Measurements from ENCODE around the gene FUBP3. TPM values are rescaled to one million over a fixed set of nuclear protein-coding genes. Genes with fewer than 3 reads are reported as not detected.

FUBP3 gene
- polyA plus RNA-seq, 1 of the 3 experiments (the other 2 are of a cell fraction) = 55.1 TPM

DNA sequence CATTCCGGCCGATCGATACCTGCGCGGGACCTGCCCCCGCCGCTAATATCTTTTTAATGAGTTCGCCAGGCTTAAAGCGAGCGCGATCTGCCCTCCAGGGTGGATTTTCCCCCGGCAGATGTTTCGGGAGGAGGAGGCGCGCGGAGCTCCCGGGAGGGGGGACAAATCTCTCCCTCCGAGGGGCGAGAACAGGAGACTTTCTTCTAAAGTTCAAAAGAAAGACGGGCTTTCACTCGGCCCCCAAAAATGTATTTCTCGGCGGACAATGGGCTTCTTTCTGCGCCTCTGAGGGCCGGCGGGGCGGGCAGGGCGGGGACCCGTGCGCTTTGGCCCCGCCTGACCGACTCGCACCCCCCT is 80.9 kb downstream of the FUBP3 start:
- no peak for DNase-seq
- Histone ChIP-seq H3K79me2 (ENCODE audit: insufficient read depth) (no peaks in the 10 kb centered on the region), H3F3A (replicated peaks; ENCODE audit: insufficient read depth) (no peaks in the 10 kb centered on the region), H3K36me3 (replicated peaks in 1 of 2; ENCODE audit: control insufficient read depth in 1 of 2, insufficient read depth in 2 of 2, low read length in 1 of 2) (no peaks in the 10 kb centered on the region), H3K4me1 (ENCODE audit: control insufficient read depth in 1 of 2, insufficient read depth in 2 of 2, low read depth in 1 of 2, low read length in 1 of 2) (peaks cover 0 to 3% of the 10 kb centered on the region in 2 experiments; a peak in 1 of 4 replicates), H3K27me3 (ENCODE audit: insufficient read depth) (peaks cover 84% of the 10 kb centered on the region), H3K27ac (ENCODE audit: low read depth in 2 of 2, low read length in 1 of 2) (no peak overlapping the region), H3K4me2 (peak overlapping the region; percentile 15; the same call in 1 of the 2 replicates), H3K9ac (no peak overlapping the region), H3K9me2 (no peaks in the 10 kb centered on the region), H2AFZ (ENCODE audit: low read depth) (no peak overlapping the region), H3K4me3 (ENCODE audit: low read depth in 2 of 2, low read length in 1 of 2) (no peak overlapping the region), H3K9me3 (no peaks in the 10 kb centered on the region), H4K20me1 (ENCODE audit: insufficient read depth) (peaks cover 8% of the 10 kb centered on the region; the same call in 1 of the 2 replicates)
- POLR2A ChIA-PET = no interaction called here
- CTCF ChIA-PET = interaction anchor here (1.3 kb wide), 1 partner anchor 9 kb away, joined by 5 read pairs; no protein-coding TSS in a partner anchor
- 6% methylated on average over 22 of the region's 33 CpGs for WGBS (ENCODE audit: low lambda C conversion rate)
- no peak for TF ChIP-seq TAF1 (IDR thresholded peaks at IDR 0.05; ENCODE audit: borderline replicate concordance, low read depth, low read length)
- TF ChIP-seq POLR2AphosphoS5 (IDR thresholded peaks at IDR 0.05; ENCODE audit: low read depth, low read length) = no peak

DNA sequence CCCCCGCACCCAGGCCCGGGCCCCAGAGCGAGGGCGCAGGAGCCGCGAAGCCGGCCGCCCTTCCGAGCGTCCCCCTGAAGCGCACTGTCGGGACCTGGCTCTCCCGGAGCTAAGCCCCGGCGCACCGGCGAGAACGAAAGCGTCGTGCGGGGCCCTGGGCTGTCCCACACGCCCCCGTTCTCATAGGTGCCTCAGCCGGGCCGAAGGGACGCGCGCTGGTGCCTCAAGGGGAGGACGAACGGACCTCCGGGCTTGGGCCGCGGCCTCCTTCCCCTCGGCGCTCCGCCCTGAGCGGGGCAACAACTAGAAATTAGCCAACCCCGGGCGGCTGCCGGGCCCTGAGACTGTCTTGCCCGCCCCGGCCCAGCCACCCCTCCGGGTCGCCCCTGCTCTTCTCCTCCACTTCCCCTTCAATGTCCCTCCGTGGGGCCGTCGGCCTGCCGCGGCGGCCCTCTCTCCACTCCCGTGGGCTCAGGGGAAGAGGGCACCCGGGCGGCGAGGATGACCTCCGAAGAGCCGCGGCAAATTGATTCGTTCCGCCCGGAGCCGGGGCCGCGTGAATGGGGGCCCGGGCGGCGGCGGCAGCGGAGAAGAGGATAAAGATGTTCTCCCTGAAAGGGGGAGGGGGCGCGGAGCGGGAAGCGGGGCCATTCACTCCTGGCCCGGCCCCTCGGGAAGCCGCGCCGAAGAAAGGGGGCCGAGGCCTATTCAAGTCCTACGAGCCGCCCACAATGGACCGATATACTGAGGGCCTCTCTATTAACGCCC is 81.5 kb downstream of the FUBP3 start:
- Histone ChIP-seq H3K79me2 (ENCODE audit: insufficient read depth) (no peaks in the 10 kb centered on the region), H3K9me3 (no peaks in the 10 kb centered on the region), H3K36me3 (replicated peaks in 1 of 2; ENCODE audit: control insufficient read depth in 1 of 2, insufficient read depth in 2 of 2, low read length in 1 of 2) (no peaks in the 10 kb centered on the region), H3K4me3 (ENCODE audit: low read depth in 2 of 2, low read length in 1 of 2) (peak overlapping the region in 1 of 2 experiments; percentile 14; a peak in 1 of 4 replicates), H3K4me1 (ENCODE audit: control insufficient read depth in 1 of 2, insufficient read depth in 2 of 2, low read depth in 1 of 2, low read length in 1 of 2) (peaks cover 0 to 3% of the 10 kb centered on the region in 2 experiments; a peak in 1 of 4 replicates), H3K9ac (no peak overlapping the region), H2AFZ (ENCODE audit: low read depth) (no peak overlapping the region), H3K9me2 (no peaks in the 10 kb centered on the region), H3F3A (replicated peaks; ENCODE audit: insufficient read depth) (no peaks in the 10 kb centered on the region), H3K27ac (ENCODE audit: low read depth in 2 of 2, low read length in 1 of 2) (no peak overlapping the region), H4K20me1 (ENCODE audit: insufficient read depth) (peaks cover 8% of the 10 kb centered on the region; the same call in 1 of the 2 replicates), H3K27me3 (ENCODE audit: insufficient read depth) (peaks cover 87% of the 10 kb centered on the region), H3K4me2 (peak overlapping the region; percentile 15; the same call in 1 of the 2 replicates)
- TF ChIP-seq NFIC (IDR thresholded peaks at IDR 0.05; ENCODE audit: borderline replicate concordance) (no peak), MXI1 (IDR thresholded peaks at IDR 0.05; ENCODE audit: low read depth, low read length) (no peak), EZH2phosphoT487 (IDR thresholded peaks at IDR 0.05; ENCODE audit: borderline replicate concordance, low read depth) (peak; percentile 86; the same call in 1 of the 2 replicates), TEAD4 (IDR thresholded peaks at IDR 0.05; ENCODE audit: borderline replicate concordance, insufficient read depth) (no peak), RAD21 (IDR thresholded peaks at IDR 0.05; ENCODE audit: low read length) (no peak)
- ChIA-PET POLR2A (no interaction called here), CTCF (interaction anchor here (1.3 kb wide), 1 partner anchor 10 kb away, joined by 5 read pairs; no protein-coding TSS in a partner anchor)
- 4% methylated on average over 28 of the region's 82 CpGs for WGBS (ENCODE audit: low lambda C conversion rate)
- peak; percentile 65 for DNase-seq

DNA sequence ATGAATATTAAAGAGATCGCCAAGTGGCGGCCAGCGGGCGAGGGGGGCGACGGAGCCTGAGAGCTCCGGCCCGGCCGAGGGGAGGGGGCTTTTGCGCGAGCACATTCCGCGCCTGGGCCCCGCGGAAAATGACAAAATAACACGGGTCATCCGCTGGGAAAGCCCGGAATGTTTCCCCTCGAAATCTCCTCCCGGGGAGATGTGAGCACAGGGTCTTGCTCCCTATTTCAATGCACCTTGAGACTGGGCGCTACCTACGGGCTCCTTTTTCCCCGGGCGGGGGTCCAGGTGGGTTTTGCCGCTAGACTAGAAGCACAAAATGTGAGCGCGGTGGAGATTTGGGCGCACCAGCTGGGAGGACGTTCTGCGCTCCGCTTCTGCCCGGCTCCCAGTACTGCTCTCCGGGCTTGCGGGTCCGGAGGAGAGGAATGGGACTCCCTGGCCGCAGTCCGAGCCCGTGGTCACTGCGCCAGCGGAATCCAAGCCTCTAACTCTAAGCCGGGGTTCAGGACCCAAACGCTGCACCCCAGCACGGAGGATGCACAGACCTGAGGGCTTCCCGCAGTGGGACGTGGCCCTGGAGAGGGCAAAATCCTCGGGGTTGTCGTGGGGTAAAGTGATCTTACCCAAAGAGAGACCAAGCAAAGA is 82.2 kb downstream of the FUBP3 start:
- CTCF ChIA-PET = interaction anchor here (1.9 to 2.0 kb wide), 2 partner anchors 21 to 201 kb away, joined by 10 to 13 read pairs; no protein-coding TSS in a partner anchor
- peaks cover 0 to 3% of the 10 kb centered on the region in 2 experiments; a peak in 1 of 4 replicates for H3K4me1 ChIP-seq (ENCODE audit: control insufficient read depth in 1 of 2, insufficient read depth in 2 of 2, low read depth in 1 of 2, low read length in 1 of 2)

More for the DNA sequence above, 82.2 kb downstream of the FUBP3 start:
- TF ChIP-seq TAF1 (IDR thresholded peaks at IDR 0.05; ENCODE audit: borderline replicate concordance, low read depth, low read length) = no peak
- TF ChIP-seq MEF2A (IDR thresholded peaks at IDR 0.05; ENCODE audit: borderline replicate concordance, low read depth) = no peak
- TF ChIP-seq, protein P1, sequence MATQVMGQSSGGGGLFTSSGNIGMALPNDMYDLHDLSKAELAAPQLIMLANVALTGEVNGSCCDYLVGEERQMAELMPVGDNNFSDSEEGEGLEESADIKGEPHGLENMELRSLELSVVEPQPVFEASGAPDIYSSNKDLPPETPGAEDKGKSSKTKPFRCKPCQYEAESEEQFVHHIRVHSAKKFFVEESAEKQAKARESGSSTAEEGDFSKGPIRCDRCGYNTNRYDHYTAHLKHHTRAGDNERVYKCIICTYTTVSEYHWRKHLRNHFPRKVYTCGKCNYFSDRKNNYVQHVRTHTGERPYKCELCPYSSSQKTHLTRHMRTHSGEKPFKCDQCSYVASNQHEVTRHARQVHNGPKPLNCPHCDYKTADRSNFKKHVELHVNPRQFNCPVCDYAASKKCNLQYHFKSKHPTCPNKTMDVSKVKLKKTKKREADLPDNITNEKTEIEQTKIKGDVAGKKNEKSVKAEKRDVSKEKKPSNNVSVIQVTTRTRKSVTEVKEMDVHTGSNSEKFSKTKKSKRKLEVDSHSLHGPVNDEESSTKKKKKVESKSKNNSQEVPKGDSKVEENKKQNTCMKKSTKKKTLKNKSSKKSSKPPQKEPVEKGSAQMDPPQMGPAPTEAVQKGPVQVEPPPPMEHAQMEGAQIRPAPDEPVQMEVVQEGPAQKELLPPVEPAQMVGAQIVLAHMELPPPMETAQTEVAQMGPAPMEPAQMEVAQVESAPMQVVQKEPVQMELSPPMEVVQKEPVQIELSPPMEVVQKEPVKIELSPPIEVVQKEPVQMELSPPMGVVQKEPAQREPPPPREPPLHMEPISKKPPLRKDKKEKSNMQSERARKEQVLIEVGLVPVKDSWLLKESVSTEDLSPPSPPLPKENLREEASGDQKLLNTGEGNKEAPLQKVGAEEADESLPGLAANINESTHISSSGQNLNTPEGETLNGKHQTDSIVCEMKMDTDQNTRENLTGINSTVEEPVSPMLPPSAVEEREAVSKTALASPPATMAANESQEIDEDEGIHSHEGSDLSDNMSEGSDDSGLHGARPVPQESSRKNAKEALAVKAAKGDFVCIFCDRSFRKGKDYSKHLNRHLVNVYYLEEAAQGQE (IDR thresholded peaks at IDR 0.05; ENCODE audit: low read depth, low read length) = no peak
- TF ChIP-seq, protein P2, sequence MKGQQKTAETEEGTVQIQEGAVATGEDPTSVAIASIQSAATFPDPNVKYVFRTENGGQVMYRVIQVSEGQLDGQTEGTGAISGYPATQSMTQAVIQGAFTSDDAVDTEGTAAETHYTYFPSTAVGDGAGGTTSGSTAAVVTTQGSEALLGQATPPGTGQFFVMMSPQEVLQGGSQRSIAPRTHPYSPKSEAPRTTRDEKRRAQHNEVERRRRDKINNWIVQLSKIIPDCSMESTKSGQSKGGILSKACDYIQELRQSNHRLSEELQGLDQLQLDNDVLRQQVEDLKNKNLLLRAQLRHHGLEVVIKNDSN (IDR thresholded peaks at IDR 0.05; ENCODE audit: borderline replicate concordance, low read depth) = no peak
- TF ChIP-seq, protein P3, sequence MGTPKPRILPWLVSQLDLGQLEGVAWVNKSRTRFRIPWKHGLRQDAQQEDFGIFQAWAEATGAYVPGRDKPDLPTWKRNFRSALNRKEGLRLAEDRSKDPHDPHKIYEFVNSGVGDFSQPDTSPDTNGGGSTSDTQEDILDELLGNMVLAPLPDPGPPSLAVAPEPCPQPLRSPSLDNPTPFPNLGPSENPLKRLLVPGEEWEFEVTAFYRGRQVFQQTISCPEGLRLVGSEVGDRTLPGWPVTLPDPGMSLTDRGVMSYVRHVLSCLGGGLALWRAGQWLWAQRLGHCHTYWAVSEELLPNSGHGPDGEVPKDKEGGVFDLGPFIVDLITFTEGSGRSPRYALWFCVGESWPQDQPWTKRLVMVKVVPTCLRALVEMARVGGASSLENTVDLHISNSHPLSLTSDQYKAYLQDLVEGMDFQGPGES (IDR thresholded peaks at IDR 0.05; ENCODE audit: low read depth, low read length) = no peak
- no peak for TF ChIP-seq GATA2 (CRISPR knock-in tag; IDR thresholded peaks at IDR 0.05)
- no peak for TF ChIP-seq JUND (IDR thresholded peaks at IDR 0.05)
- no peak for TF ChIP-seq FOSL2 (IDR thresholded peaks at IDR 0.05; ENCODE audit: borderline replicate concordance, low read depth)
- Histone ChIP-seq H3K4me3 (ENCODE audit: low read depth in 2 of 2, low read length in 1 of 2) (no peak overlapping the region), H3K27ac (ENCODE audit: low read depth in 2 of 2, low read length in 1 of 2) (no peak overlapping the region), H3K79me2 (ENCODE audit: insufficient read depth) (no peaks in the 10 kb centered on the region), H2AFZ (ENCODE audit: low read depth) (no peak overlapping the region), H3K9ac (no peak overlapping the region), H3K9me2 (no peaks in the 10 kb centered on the region), H3K4me2 (no peak overlapping the region), H4K20me1 (ENCODE audit: insufficient read depth) (peaks cover 8% of the 10 kb centered on the region; the same call in 1 of the 2 replicates), H3K27me3 (ENCODE audit: insufficient read depth) (peaks cover 90% of the 10 kb centered on the region), H3F3A (replicated peaks; ENCODE audit: insufficient read depth) (no peaks in the 10 kb centered on the region), H3K9me3 (no peaks in the 10 kb centered on the region), H3K36me3 (replicated peaks in 1 of 2; ENCODE audit: control insufficient read depth in 1 of 2, insufficient read depth in 2 of 2, low read length in 1 of 2) (no peaks in the 10 kb centered on the region)
- DNase-seq = peak; percentile 61
- POLR2A ChIA-PET = no interaction called here
- WGBS (ENCODE audit: low lambda C conversion rate) = 18% methylated on average over 17 of the region's 47 CpGs
